HG03039 (cell line): ENCODE data around the gene CBFB.

Experiments
- ATAC-seq: cut with Tn5 transposase; IDR thresholded peaks from one replicate; pipeline ENCODE4 v1.9.1; 2021; ENCODE audit warnings: mild to moderate bottlenecking, moderate library complexity; ENCODE audit not compliant: unreplicated experiment

Gene CBFB

DNA sequence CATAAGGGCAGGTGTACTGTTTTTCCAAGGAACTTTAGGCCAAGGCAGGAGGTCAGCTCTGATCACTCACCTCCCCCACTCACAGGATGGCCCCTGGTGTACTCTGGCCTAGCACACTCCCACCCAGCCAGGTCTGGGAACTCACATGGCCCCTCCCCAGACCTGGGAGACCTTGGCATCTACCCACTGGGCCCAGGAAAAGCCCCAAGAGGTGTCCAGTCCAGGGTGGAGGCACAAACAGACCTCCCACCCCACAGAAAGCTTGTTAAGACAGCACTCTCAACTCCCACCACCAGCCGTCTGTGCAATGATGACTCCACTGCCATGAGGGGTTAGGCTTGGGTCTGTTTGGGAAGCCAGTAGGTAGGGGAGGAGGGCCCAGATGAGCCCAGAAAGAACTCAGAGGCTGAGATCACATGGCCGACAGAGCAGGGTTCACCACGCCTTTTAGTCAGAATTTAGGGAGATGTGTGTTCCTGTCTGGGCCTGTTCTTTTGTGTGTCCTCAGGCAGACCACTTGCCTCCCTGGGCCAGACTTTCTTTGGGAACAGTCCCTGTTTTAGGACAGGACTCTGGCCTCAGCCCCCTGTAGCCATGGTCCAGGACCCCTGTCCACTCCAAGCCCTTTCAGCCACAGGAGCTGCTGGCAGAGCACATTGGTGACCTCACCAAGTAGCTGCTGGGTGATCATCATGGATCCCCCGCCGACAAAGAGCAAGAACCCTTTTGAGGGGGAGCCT, 12.1 kb upstream of the CBFB start:
- no peak for ATAC-seq

GRCh38 chr16:67017421-67017750, 11.6 kb upstream of the CBFB start:
- ATAC-seq = no peak

GRCh38 chr16:67017810-67018488, 11.0 kb upstream of the CBFB start:
- ATAC-seq = peak; percentile 66

- no peak for ATAC-seq
Observed at GRCh38 chr16:67019171-67019570, 9.8 kb upstream of the CBFB start.

- ATAC-seq = no peak
Observed at GRCh38 chr16:67021321-67021720, 7.6 kb upstream of the CBFB start.

DNA sequence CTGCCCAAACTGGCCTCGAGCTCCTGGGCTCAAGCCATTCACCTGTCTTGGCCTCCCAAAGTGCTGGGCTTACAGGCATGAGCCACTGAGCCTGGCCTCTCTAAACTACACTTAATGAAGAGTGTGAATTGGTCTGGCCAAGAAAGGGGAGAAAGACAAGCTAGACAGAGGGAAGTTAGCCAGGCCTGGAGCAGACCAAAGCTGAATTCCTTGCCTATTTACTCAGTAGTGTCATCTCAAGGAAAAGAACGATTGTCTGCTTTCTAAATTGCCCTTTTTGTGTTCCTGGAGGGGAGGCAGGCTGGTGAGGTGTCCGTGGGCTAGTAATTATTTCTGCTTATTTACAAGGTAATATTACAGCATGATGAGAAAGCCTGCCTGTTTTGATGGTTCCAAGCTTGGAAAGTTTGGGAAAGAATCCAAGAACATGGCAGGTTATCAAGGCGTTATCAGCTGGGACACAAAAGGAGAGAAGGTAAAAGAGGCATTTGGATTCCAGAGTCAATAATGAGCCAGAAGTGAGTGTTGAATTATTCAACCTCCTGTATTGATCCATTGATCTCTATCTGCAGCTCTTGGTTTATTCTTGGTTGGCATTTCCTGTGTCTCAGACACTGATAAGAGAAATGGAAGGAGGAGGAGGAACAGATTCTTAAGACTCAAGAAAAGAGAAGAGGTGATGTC, 6.3 kb upstream of the CBFB start:
- ATAC-seq = no peak

- no peak for ATAC-seq
Observed at GRCh38 chr16:67023689-67024088, 5.3 kb upstream of the CBFB start.

DNA sequence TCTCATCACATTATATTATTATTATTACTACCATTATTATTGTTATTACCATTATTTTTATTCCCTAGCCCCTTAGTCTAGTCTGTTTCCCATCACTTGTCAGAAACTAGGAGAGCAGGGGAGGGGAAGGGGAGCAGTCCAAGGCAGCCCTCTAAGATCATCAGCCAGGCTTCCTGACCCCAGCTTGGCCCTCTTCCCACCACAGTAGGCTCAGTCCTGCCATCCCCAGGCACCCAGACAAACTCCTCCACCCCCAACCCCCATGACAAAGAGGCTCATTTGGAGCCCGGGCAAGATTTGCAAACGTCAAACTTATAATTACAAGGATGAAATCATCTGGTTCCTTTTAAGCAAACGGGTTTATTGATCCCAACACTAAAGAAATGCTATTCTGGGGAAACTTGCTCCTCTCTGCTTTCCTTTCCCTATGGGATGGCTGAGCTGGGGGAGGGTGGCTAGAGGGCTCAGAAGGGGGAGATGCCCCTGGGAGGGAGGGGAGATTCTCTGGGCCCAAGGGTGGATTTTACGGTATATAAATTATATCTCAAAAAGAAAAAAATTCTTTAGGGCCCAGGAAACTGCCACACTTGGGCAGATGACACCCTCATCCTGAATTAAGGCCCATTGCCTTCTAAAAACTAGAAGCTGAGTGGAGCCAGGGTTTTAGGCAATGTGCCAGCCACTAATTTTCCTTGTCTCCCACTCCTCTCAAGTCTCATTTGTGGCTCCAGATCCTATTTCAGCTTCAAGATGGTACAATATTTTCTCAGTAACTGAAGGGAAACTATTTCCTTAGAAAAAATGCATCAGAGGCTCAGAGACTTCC, 4.4 kb upstream of the CBFB start:
- no peak for ATAC-seq

DNA sequence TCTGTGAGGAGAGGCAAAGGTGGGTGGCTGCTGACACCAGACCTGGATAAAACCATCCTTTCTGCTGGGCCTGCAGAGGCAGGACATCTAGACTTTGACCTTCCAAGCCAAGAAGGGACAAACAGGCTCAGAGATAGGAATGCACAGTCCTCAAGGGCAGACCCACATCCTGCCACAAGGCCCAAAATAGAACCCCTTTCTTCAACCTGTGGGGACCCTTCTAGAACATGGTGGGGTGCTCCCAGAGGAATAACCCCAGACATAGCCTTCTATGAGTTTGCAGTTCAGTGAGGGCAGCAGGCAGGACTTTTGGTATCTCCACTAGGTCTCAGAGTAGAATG, 3.8 kb upstream of the CBFB start:
- ATAC-seq = no peak

GRCh38 chr16:67026570-67026969, 2.4 kb upstream of the CBFB start:
- no peak for ATAC-seq

GRCh38 chr16:67027046-67027445, 1.9 kb upstream of the CBFB start:
- ATAC-seq = no peak

GRCh38 chr16:67028167-67028695, 718 bp upstream of the CBFB start:
- ATAC-seq = no peak

DNA sequence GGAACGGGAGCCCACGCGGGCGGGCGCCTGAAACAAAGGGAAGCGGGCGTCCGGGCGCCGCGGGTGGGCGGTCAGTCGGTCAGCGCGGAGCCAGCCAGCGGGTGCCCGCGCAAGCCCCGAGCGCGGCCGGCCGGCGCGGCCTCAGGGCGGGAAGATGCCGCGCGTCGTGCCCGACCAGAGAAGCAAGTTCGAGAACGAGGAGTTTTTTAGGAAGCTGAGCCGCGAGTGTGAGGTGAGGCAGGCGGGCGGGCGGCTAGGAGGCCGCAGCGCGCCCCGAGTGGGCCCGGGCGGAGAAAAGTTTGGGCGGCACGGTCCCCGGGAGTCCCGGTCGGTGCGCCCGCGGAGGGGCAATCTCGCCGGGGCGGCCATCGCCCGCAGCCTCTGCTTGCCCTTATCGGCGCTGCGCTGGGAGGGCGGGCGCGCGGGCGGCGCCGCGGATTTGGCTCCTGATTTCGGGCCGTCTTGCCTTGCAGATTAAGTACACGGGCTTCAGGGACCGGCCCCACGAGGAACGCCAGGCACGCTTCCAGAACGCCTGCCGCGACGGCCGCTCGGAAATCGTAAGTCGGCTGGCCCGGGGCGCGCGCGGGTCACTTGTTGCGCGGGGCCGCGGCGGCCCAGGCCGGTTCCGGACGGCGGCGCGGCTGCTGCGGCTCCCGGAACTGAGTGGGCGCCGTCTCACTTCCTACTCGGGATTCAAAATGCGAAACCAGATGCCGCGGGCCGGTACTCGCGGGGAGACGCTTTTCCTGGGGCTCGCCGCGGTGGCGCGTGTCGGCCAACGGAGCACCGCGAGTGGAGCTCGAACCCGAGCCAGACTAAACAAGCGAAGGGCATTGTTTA, 526 bp downstream of the CBFB start:
- peak; percentile 44 for ATAC-seq

DNA sequence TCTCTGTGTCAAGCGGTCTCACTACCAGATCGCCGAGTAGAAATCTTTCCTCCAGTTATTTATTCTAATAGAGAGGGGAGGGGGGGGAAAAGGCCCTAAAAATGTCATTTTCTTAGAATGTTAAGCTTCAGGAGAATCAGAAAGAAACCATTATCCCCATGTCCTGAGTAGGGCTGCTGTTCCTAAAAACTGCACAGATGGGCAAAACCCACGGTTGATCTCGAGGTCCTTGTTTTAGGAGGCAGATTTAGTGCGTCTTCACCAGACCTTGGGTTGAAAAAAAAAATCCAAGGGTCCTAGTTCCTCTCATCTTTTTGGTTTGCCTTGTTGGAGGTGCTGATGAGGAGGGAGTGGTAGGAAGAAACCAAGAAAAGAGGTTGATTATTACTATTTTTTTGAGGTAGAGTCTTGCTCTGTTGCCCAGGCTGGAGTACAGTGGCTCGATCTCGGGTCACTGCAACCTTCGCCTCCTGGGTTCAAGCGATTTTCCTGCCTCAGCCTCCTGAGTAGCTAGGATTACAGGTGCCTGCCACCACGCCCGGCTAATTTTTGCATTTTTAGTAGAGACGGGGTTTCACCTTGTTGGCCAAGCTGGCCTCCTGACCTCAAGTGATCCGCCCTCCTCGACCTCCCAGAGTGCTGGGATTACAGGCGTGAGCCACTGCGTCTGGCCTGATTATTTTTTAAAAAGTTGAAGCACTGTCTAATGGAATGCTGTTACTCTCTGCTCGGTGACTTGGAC, 1.4 kb downstream of the CBFB start:
- no peak for ATAC-seq

DNA sequence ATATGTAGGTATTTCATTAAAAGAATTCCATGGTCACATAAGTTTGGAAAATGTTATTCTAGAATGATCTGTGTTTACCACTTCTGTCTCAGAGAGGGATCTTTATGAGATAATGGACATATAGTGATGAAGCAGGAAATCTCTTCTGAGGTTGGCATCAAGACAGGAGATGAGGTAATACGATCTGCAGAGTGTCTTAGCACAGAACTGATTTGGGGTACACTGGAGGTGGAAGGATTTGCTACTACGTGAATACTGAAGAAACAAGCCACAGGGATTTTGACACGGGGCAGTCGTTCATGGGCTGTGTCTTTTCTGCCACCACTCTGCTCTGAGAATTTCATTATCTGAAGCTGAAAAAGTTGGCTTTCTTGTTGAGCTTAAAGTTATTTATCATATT, 5.5 kb downstream of the CBFB start:
- no peak for ATAC-seq

- no peak for ATAC-seq
Observed at GRCh38 chr16:67035364-67035763, 6.4 kb downstream of the CBFB start.

DNA sequence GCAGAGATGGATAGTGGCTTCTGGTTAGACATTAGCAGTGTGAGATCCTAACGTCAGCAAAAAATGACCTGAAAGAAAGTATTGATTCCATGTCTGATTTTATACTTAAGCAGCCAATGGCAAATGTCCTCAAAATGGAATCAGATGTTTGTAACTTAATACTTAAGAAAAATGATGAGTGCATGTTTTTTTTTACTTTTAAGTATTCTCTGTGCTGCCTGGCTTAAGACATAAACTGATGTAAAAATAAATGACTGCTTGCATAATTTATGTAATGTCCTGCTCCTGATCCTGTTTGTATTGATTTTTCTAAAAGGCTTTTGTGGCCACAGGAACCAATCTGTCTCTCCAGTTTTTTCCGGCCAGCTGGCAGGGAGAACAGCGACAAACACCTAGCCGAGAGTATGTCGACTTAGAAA, 7.4 kb downstream of the CBFB start:
- ATAC-seq = no peak

DNA sequence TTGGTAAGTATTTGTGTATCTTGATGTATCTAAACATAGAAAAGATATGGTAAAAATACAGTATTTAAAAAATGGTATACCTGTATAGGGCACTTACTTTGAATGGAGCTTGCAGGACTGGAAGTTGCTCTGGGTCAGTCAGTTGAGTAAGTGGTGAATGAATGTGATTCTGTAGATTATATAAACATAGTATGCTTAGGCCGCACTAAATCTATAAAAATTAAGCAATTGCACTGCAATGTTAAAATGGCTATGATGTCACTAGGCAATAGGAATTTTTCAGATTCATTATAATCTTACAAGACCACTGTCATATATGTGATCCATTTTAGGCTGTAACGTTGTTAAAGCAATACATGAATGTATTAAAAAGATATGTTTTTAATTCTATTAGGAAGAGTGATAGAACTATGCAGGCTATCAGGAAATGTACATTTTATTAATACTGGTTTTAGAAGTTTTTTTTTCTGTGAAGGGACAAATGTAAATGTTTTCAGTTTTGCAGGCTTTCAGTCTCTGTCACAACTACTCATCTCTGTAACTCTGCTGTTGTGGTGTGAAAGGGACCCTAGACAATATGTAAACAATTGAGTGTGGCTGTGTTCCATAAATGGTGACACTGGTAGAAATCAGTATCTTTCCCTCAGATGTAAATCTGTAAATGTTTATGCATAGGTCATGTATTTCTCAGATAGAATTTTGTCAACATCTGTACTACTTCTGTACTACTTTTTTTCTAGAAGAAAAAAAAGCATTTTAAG, 10.5 kb downstream of the CBFB start:
- no peak for ATAC-seq

DNA sequence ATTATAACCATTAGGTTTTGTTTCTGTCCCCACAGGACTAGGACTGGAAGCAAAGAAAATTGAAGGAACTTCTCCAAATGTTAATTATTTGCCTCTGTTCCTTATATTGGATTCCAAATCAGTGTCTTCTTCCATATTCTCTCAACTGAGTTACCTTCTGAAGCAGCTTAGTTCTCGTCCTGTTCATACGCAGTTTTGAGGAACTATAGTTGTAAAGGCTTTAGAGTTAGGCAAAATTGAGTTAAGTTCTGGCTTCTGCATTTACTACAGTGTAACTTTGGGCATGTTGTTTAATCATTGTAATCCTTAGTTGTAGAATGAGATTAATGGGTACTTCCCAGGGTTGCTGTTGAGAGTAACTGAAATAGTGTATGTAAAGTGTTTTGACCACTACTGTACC, 11.2 kb downstream of the CBFB start:
- no peak for ATAC-seq
